ENCODE results near the gene KNDC1.

KNDC1 gene

DNA sequence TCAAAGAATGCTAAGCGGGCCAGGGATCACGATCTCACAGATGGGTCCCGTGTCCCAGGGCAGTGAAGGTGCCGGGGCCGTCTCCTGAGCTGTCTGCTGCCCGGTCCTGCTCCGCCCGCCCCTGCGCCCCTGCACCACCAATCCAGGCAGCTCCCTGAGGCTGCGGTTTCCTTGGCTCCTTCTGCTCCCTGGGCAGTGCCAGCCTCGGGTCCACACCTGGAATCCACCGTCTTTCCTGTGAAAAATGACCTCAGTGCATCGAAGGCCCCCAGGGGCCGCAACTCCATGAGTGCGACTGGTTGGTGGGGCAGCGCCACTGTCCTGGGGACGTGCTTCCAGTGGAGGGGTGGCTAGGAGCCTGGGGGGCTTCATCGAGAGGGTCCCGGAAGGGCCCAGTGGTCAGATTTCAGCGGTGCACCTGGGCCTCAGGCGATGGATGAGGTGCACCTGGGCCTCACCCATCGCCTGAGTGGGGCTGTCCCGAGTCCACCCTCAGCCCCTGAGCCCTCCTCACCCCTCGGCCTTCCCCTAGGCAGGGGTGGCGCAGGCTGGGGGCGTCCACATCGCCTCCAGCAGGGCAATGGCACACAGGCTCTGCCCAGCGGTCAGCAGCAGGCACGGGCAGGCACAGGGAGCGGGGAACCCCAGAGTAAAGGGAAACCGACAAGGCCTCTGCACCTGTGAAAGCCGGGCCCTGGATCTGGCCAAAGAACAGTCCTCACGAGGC is 45.1 kb upstream of the KNDC1 start:
- no peak overlapping the region for H3K9ac ChIP-seq (ENCODE audit: low read length)
- TF ChIP-seq, protein P1, sequence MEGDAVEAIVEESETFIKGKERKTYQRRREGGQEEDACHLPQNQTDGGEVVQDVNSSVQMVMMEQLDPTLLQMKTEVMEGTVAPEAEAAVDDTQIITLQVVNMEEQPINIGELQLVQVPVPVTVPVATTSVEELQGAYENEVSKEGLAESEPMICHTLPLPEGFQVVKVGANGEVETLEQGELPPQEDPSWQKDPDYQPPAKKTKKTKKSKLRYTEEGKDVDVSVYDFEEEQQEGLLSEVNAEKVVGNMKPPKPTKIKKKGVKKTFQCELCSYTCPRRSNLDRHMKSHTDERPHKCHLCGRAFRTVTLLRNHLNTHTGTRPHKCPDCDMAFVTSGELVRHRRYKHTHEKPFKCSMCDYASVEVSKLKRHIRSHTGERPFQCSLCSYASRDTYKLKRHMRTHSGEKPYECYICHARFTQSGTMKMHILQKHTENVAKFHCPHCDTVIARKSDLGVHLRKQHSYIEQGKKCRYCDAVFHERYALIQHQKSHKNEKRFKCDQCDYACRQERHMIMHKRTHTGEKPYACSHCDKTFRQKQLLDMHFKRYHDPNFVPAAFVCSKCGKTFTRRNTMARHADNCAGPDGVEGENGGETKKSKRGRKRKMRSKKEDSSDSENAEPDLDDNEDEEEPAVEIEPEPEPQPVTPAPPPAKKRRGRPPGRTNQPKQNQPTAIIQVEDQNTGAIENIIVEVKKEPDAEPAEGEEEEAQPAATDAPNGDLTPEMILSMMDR (IDR thresholded peaks at IDR 0.05; ENCODE audit: low read length), result no peak
- no peak for TF ChIP-seq EZH2 (IDR thresholded peaks at IDR 0.05; ENCODE audit: borderline replicate concordance, low read length)
- no peak overlapping the region for H3K27ac ChIP-seq (ENCODE audit: low read depth, low read length, poor library complexity, severe bottlenecking)
- H3K27me3 ChIP-seq (ENCODE audit: insufficient read depth, low read length), result no peaks in the 10 kb centered on the region
- H3K9me3 ChIP-seq (ENCODE audit: low read length), result no peaks in the 10 kb centered on the region
- no peak overlapping the region for H3K4me3 ChIP-seq (ENCODE audit: low read depth, low read length, poor library complexity, severe bottlenecking)
- no peaks in the 10 kb centered on the region for H3K4me1 ChIP-seq (ENCODE audit: insufficient read depth, low read length, severe bottlenecking)
- no peaks in the 10 kb centered on the region for H3K36me3 ChIP-seq (ENCODE audit: insufficient read depth, low read length)
- H3K79me2 ChIP-seq (ENCODE audit: insufficient read depth, low read length), result no peaks in the 10 kb centered on the region
- H2AFZ ChIP-seq (ENCODE audit: low read length), result no peak overlapping the region
- no peaks in the 10 kb centered on the region for H4K20me1 ChIP-seq (ENCODE audit: insufficient read depth, low read length)
- H3K4me2 ChIP-seq (ENCODE audit: low read length), result no peak overlapping the region
- no peaks in the 10 kb centered on the region for H3F3A ChIP-seq (ENCODE audit: insufficient read depth, low read length)
- no peaks in the 10 kb centered on the region for H3K9me2 ChIP-seq (ENCODE audit: low read depth, low read length)

DNA sequence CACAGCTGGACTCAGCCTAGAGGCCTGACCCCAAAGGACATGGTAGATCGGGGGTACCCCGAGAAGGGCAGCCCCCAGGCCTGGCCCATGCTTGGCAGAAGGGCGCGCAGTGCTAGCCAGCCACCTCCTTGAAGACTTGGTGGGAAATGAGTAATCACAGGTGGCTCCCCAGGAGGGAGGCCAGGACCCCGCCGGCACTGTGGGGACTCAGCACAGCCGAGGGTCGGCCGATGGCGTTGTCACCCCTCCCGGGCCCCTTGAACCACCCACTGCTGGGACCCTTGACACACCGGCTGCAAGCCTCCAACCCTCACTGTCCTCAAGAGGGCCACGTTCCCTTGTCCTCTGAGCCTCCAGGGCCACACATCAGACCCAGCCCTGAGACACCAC is 44.6 kb upstream of the KNDC1 start:
- Histone ChIP-seq H3K9me2 (ENCODE audit: low read depth, low read length) (no peaks in the 10 kb centered on the region), H2AFZ (ENCODE audit: low read length) (no peak overlapping the region), H4K20me1 (ENCODE audit: insufficient read depth, low read length) (no peaks in the 10 kb centered on the region), H3K27ac (ENCODE audit: low read depth, low read length, poor library complexity, severe bottlenecking) (no peak overlapping the region), H3K9ac (ENCODE audit: low read length) (no peak overlapping the region), H3K4me2 (ENCODE audit: low read length) (no peak overlapping the region), H3K9me3 (ENCODE audit: low read length) (no peaks in the 10 kb centered on the region), H3F3A (ENCODE audit: insufficient read depth, low read length) (no peaks in the 10 kb centered on the region), H3K79me2 (ENCODE audit: insufficient read depth, low read length) (no peaks in the 10 kb centered on the region), H3K4me3 (ENCODE audit: low read depth, low read length, poor library complexity, severe bottlenecking) (no peak overlapping the region), H3K27me3 (ENCODE audit: insufficient read depth, low read length) (no peaks in the 10 kb centered on the region), H3K4me1 (ENCODE audit: insufficient read depth, low read length, severe bottlenecking) (no peaks in the 10 kb centered on the region), H3K36me3 (ENCODE audit: insufficient read depth, low read length) (no peaks in the 10 kb centered on the region)
- TF ChIP-seq, protein P1 (IDR thresholded peaks at IDR 0.05; ENCODE audit: low read length), result no peak
- TF ChIP-seq EZH2 (IDR thresholded peaks at IDR 0.05; ENCODE audit: borderline replicate concordance, low read length), result no peak

DNA sequence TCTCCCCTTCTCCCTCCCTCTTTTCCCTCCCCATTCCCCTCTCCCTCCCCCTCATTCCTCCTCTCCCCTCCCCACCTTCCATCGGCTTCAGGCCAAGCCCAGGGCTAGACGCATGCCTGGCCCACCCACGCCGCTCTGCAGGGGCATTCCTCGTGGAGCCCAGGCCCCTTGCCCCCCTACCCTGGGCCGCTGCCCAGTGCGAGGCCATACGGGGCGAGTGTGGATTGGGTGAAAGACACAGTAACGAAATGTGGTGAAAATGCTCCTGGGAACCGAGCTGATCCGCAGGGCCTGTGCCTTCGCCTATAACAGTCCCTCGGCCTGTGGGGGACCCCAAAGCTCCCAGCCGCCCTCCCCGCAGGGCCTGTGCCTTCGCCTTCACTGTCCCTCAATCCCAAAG is 44.0 kb upstream of the KNDC1 start:
- Histone ChIP-seq H3K27me3 (ENCODE audit: insufficient read depth, low read length) (no peaks in the 10 kb centered on the region), H3K36me3 (ENCODE audit: insufficient read depth, low read length) (no peaks in the 10 kb centered on the region), H3K4me1 (ENCODE audit: insufficient read depth, low read length, severe bottlenecking) (no peaks in the 10 kb centered on the region), H3K4me3 (ENCODE audit: low read depth, low read length, poor library complexity, severe bottlenecking) (no peak overlapping the region), H3K79me2 (ENCODE audit: insufficient read depth, low read length) (no peaks in the 10 kb centered on the region), H2AFZ (ENCODE audit: low read length) (no peak overlapping the region), H3K9ac (ENCODE audit: low read length) (no peak overlapping the region), H3K27ac (ENCODE audit: low read depth, low read length, poor library complexity, severe bottlenecking) (no peak overlapping the region), H4K20me1 (ENCODE audit: insufficient read depth, low read length) (no peaks in the 10 kb centered on the region), H3F3A (ENCODE audit: insufficient read depth, low read length) (no peaks in the 10 kb centered on the region), H3K9me3 (ENCODE audit: low read length) (no peaks in the 10 kb centered on the region), H3K9me2 (ENCODE audit: low read depth, low read length) (no peaks in the 10 kb centered on the region), H3K4me2 (ENCODE audit: low read length) (no peak overlapping the region)
- TF ChIP-seq EZH2 (IDR thresholded peaks at IDR 0.05; ENCODE audit: borderline replicate concordance, low read length), result no peak
- TF ChIP-seq, protein P1 (IDR thresholded peaks at IDR 0.05; ENCODE audit: low read length), result no peak
